HepG2 (cell line): ENCODE data around the gene OLFM1. TPM values are rescaled to one million over a fixed set of nuclear protein-coding genes. Genes with fewer than 3 reads are reported as not detected.

ENCODE experiments used
- ATAC-seq: fragments of 200-7000 bp; cut with Tn5 transposase; 3 replicates; pipeline ENCODE4 v1.9.1; 2020; ENCODE audit warnings: mild to moderate bottlenecking, moderate library complexity
- BruUV-seq: library from RNA; stranded (reverse); fragments of 400-500 nt; replicated peaks from 2 replicates; lab custom pipeline; 2021; lab: Mats Ljungman, UMichigan
- CTCF ChIA-PET: fragments of 300-600 bp; formaldehyde crosslinking; extraction: SDS; loops from one replicate; lab custom pipeline; 2021; ENCODE audit warnings: low total read pairs, inconsistent platforms, low intra/inter-chr PET ratio; lab: Yijun Ruan, JAX
- POLR2A ChIA-PET: fragments of 350-600 bp; sonication (Branson Sonifier 250); formaldehyde crosslinking; loops from one replicate; lab custom pipeline; 2020; ENCODE audit warnings: antibody characterized with exemption, inconsistent platforms; lab: Yijun Ruan, JAX
- DNase-seq: peaks from one replicate; pipeline ENCODE4 v3.0.0-alpha.2; 2015; ENCODE audit warnings: low spot score
- FAIRE-seq: peaks from 3 replicates; lab custom pipeline; 2011; peaks lifted over from hg19 to GRCh38; lab: Jason Lieb, UNC
- H2AFZ ChIP-seq: one replicate; pipeline ENCODE4 v1.6.1; 2011; ENCODE audit warnings: low read length, inconsistent platforms
- H3K27ac ChIP-seq: fragments of 300-600 bp; 3 replicates; pipeline ENCODE4 v1.8.0; 2011; ENCODE audit warnings: mixed run types, mild to moderate bottlenecking, mixed read lengths, low read length, inconsistent platforms; ENCODE audit not compliant: insufficient read depth; ENCODE audit errors: extremely low read length
- H3K27me3 ChIP-seq, 2 experiments: fragments of 200-600 bp in 1 of 2; 2 replicates in 1 of 2; 3 replicates in 1 of 2; pipeline versions ENCODE4 v1.6.0 to v1.8.0; 2011; ENCODE audit warnings: low read length in 2 of 2, mild to moderate bottlenecking in 2 of 2, moderate library complexity in 2 of 2, inconsistent platforms in 1 of 2; ENCODE audit not compliant: insufficient read depth in 2 of 2, control insufficient read depth in 1 of 2
- H3K36me3 ChIP-seq, 2 experiments: fragments of 200-600 bp in 1 of 2; replicated peaks in 1 of 2; 2 replicates in 1 of 2; 3 replicates in 1 of 2; pipeline versions ENCODE4 v1.5.1 to v1.8.0; 2011; ENCODE audit warnings: low read length in 2 of 2, inconsistent platforms in 1 of 2; ENCODE audit not compliant: insufficient read depth in 2 of 2, control insufficient read depth in 1 of 2
- H3K4me1 ChIP-seq: 2 replicates; pipeline ENCODE4 v1.5.1; 2012; ENCODE audit warnings: low read length, inconsistent platforms; ENCODE audit not compliant: insufficient read depth
- H3K4me2 ChIP-seq: 2 replicates; pipeline ENCODE4 v1.6.0; 2011; ENCODE audit warnings: low read depth, low read length, inconsistent platforms
- H3K4me3 ChIP-seq, 3 experiments: fragments of 200-600 bp in 1 of 3; sonication (generic), shearing (Covaris generic) in 1 of 3; replicated peaks in 1 of 3; 2 replicates each; pipeline ENCODE4 v1.5.1; 2011 to 2016; ENCODE audit warnings: low read length in 3 of 3, inconsistent platforms in 2 of 3, low read depth in 2 of 3, mild to moderate bottlenecking in 2 of 3, control low read depth in 1 of 3, mixed read lengths in 1 of 3; ENCODE audit not compliant: insufficient read depth in 1 of 3
- H3K79me2 ChIP-seq: one replicate; pipeline ENCODE4 v1.6.1; 2011; ENCODE audit warnings: low read length, inconsistent platforms; ENCODE audit not compliant: insufficient read depth
- H3K9ac ChIP-seq: 2 replicates; pipeline ENCODE4 v1.6.0; 2011; ENCODE audit warnings: mild to moderate bottlenecking, low read depth, low read length, inconsistent platforms; ENCODE audit not compliant: insufficient read depth
- H3K9me3 ChIP-seq: 2 replicates; pipeline ENCODE4 v1.5.1; 2012; ENCODE audit warnings: mild to moderate bottlenecking, low read length
- H4K20me1 ChIP-seq: 2 replicates; pipeline ENCODE4 v1.6.0; 2011; ENCODE audit warnings: inconsistent platforms, mild to moderate bottlenecking, low read length, moderate library complexity; ENCODE audit not compliant: insufficient read depth
- ATRX ChIP-seq: sonication (generic); formaldehyde crosslinking; IDR thresholded peaks from 2 replicates; pipeline ENCODE4 v1.4.0; 2020; ENCODE audit warnings: missing genetic modification reagents, borderline replicate concordance
- BHLHE40 ChIP-seq: IDR thresholded peaks from 2 replicates; pipeline ENCODE4 v1.6.1; 2011; ENCODE audit warnings: low read length, improper control_type of control experiment
- GATA4 ChIP-seq: sonication (generic); IDR thresholded peaks from 2 replicates; pipeline ENCODE4 v1.6.1; 2016; ENCODE audit warnings: antibody characterized with exemption, low read depth, borderline replicate concordance
- HNF4G ChIP-seq, 2 experiments: sonication (generic) in 1 of 2; formaldehyde crosslinking in 1 of 2; IDR thresholded peaks; 2 replicates each; pipeline versions ENCODE4 v1.4.0 to v1.6.1; 2011 to 2020; ENCODE audit warnings: borderline replicate concordance in 2 of 2, low read depth in 2 of 2, mild to moderate bottlenecking in 2 of 2, low read length in 1 of 2, missing genetic modification reagents in 1 of 2, moderate library complexity in 1 of 2
- KDM5A ChIP-seq: fragments of 200-600 bp; sonication (generic); IDR thresholded peaks from 2 replicates; pipeline ENCODE4 v1.7.0; 2018; ENCODE audit warnings: antibody characterized with exemption, mild to moderate bottlenecking, low read length, borderline replicate concordance
- MAFG ChIP-seq: sonication (generic); formaldehyde crosslinking; IDR thresholded peaks from 2 replicates; pipeline ENCODE4 v1.5.1; 2020; ENCODE audit warnings: mild to moderate bottlenecking, missing genetic modification reagents
- MED13 ChIP-seq: sonication (generic); formaldehyde crosslinking; IDR thresholded peaks from 2 replicates; pipeline ENCODE4 v1.5.0; 2020; ENCODE audit warnings: missing genetic modification reagents
- MEIS2 ChIP-seq: sonication (generic); formaldehyde crosslinking; IDR thresholded peaks from 2 replicates; pipeline ENCODE4 v1.9.0; 2021; ENCODE audit warnings: mild to moderate bottlenecking, missing genetic modification reagents
- NFIC ChIP-seq: IDR thresholded peaks from 2 replicates; pipeline ENCODE4 v1.6.1; 2012; ENCODE audit warnings: mild to moderate bottlenecking, low read length, inconsistent platforms
- SP140L ChIP-seq: sonication (generic); formaldehyde crosslinking; IDR thresholded peaks from 2 replicates; pipeline ENCODE4 v1.4.0; 2020; ENCODE audit warnings: missing genetic modification reagents, borderline replicate concordance
- SRSF9 ChIP-seq: fragments of 200-400 bp; formaldehyde crosslinking; IDR thresholded peaks from 2 replicates; pipeline ENCODE4 v1.6.1; 2018; ENCODE audit warnings: borderline replicate concordance, mild to moderate bottlenecking, low read depth, low read length; ENCODE audit not compliant: insufficient read depth, poor library complexity, severe bottlenecking
- TMF1 ChIP-seq: sonication (generic); formaldehyde crosslinking; IDR thresholded peaks from 2 replicates; pipeline ENCODE4 v1.8.1; 2022; ENCODE audit warnings: low read depth, missing genetic modification reagents
- TOE1 ChIP-seq: sonication (generic); formaldehyde crosslinking; IDR thresholded peaks from 2 replicates; pipeline ENCODE4 v1.4.0; 2020; ENCODE audit warnings: mild to moderate bottlenecking, missing genetic modification reagents
- USF2 ChIP-seq, 2 experiments: sonication (generic) in 1 of 2; formaldehyde crosslinking in 1 of 2; IDR thresholded peaks; 2 replicates each; pipeline versions ENCODE4 v1.5.1 to v1.6.1; 2011 to 2020; ENCODE audit warnings: borderline replicate concordance in 1 of 2, low read depth in 1 of 2, low read length in 1 of 2, mild to moderate bottlenecking in 1 of 2, missing genetic modification reagents in 1 of 2, moderate library complexity in 1 of 2
- ZNF614 ChIP-seq: IDR thresholded peaks from 2 replicates; pipeline ENCODE4 v1.6.1; 2018; ENCODE audit warnings: missing biosample characterization, missing genetic modification reagents, inconsistent platforms, borderline replicate concordance
- ZNF770 ChIP-seq: sonication (generic); formaldehyde crosslinking; IDR thresholded peaks from 2 replicates; pipeline ENCODE4 v1.5.0; 2020; ENCODE audit warnings: mild to moderate bottlenecking, missing genetic modification reagents
- ZNF781 ChIP-seq: sonication (generic); formaldehyde crosslinking; IDR thresholded peaks from 2 replicates; pipeline ENCODE4 v1.5.1; 2020; ENCODE audit warnings: borderline replicate concordance, mild to moderate bottlenecking, missing genetic modification reagents; ENCODE audit errors: not compliant biosample characterization
- WGBS: methylation state at CpG from one replicate; pipeline ENCODE4 v1.1.6; 2017; ENCODE audit warnings: low lambda C conversion rate; 5-methylcytosine and 5-hydroxymethylcytosine counted together
- in situ Hi-C: cut with HindIII; loops from 2 replicates; pipeline ENCODE4 v1.10.0; 2017; ENCODE audit warnings: low pct_unique_long_range_greater_than_20kb; ENCODE audit not compliant: extremely low pct_ligation_motif_present
- intact Hi-C: fragments of 100-400 bp; cut with micrococcal nuclease; formaldehyde crosslinking; loops from one replicate; pipeline ENCODE4 v1.10.0; 2022; ENCODE audit not compliant: unreplicated experiment
- polyA plus RNA-seq, 8 experiments: library from polyadenylated mRNA; depleted of rRNA in 3 of 8; stranded (reverse) in 7 of 8; unstranded in 1 of 8; fragments of >200 nt; fragmentation: Illumina TruSeq in 4 of 8; extraction: Trizol in 4 of 8; gene quantifications; 2 replicates each; pipeline versions ENCODE4 v1.2.1 to v1.2.3, GENCODE V29; 2011 to 2016; ENCODE audit warnings: low read depth in 4 of 8, missing spikeins in 1 of 8, mixed read lengths in 1 of 8; ENCODE audit not compliant: insufficient read depth in 1 of 8
- total RNA-seq, 5 experiments: library from RNA; depleted of rRNA; stranded (reverse); fragments of >200 nt; fragmentation: Illumina TruSeq; extraction: Trizol; gene quantifications; 2 replicates each; pipeline ENCODE4 v1.2.3, GENCODE V29; 2016; ENCODE audit warnings: low read depth in 1 of 5

OLFM1 gene
- total and polyA plus RNA-seq, 2 of the 13 experiments (the other 11 are each of a cell fraction or from before 2014, with no cell fraction given) = not detected

- TF ChIP-seq BHLHE40 = no peak
- TF ChIP-seq SP140L = no peak
These were observed 41.3 kb upstream of the OLFM1 start (continued) for GRCh38 chr9:135045928-135046738.

- Histone ChIP-seq H3K4me1 (no peaks in the 10 kb centered on the region), H2AFZ (no peak overlapping the region), H3K27ac (no peak overlapping the region), H3K4me2 (no peak overlapping the region), H3K9me3 (no peaks in the 10 kb centered on the region), H3K27me3 (peaks cover 3 to 69% of the 10 kb centered on the region in 2 experiments; a peak in 3 of 5 replicates), H3K4me3 (no peak overlapping the region), H3K9ac (no peak overlapping the region), H3K79me2 (no peaks in the 10 kb centered on the region), H3K36me3 (no peaks in the 10 kb centered on the region), H4K20me1 (no peaks in the 10 kb centered on the region)
- FAIRE-seq (no peak), ATAC-seq (no peak), DNase-seq (no peak)
- BruUV-seq = no TSS peak
- intact Hi-C loops = no loop called here
- WGBS = 75% methylated on average over 1 of the region's 12 CpGs
- POLR2A ChIA-PET = no interaction called here
- CTCF ChIA-PET = no interaction called here
- in situ Hi-C loops = no loop called here
- TF ChIP-seq HNF4G (IDR thresholded peaks at IDR 0.05; ENCODE audit: borderline replicate concordance, low read depth, low read length) (no peak), HNF4G (CRISPR knock-in tag; IDR thresholded peaks at IDR 0.05; ENCODE audit: borderline replicate concordance, low read depth) (no peak), ZNF614 (CRISPR knock-in tag) (no peak), MAFG (CRISPR knock-in tag) (no peak), TOE1 (no peak), ZNF781 (no peak), MED13 (CRISPR knock-in tag) (no peak), SRSF9 (no peak), KDM5A (no peak), TMF1 (CRISPR knock-in tag) (no peak), NFIC (no peak), USF2 (IDR thresholded peaks at IDR 0.05; ENCODE audit: low read depth, low read length) (no peak), USF2 (CRISPR knock-in tag; IDR thresholded peaks at IDR 0.05; ENCODE audit: borderline replicate concordance) (no peak), MEIS2 (CRISPR knock-in tag) (no peak), ZNF770 (CRISPR knock-in tag) (no peak), GATA4 (no peak), ATRX (CRISPR knock-in tag) (no peak)
These were observed 40.6 kb upstream of the OLFM1 start for GRCh38 chr9:135046739-135047350.
